SK-N-SH treated with all-trans-retinoic acid at 6 μM for 48 hours (cell line): Measurements from ENCODE around the gene DIP2A.

Source experiments
- ARNTL ChIP-seq: fragments of 450-650 bp; formaldehyde crosslinking; IDR thresholded peaks from 2 replicates; pipeline ENCODE4 v1.5.0; 2020; ENCODE audit warnings: low read depth, mild to moderate bottlenecking, moderate library complexity, borderline replicate concordance
- CSDC2 ChIP-seq: fragments of 250-450 bp; sonication (Bioruptor Pico); IDR thresholded peaks from 2 replicates; pipeline ENCODE4 v1.5.0; 2020; ENCODE audit warnings: mild to moderate bottlenecking, moderate library complexity
- GLIS3 ChIP-seq: fragments of 250-450 bp; sonication (Bioruptor Pico); IDR thresholded peaks from 2 replicates; pipeline ENCODE4 v1.5.0; 2020; ENCODE audit warnings: mild to moderate bottlenecking, moderate library complexity
- PPARA ChIP-seq: fragments of 250-450 bp; sonication (Bioruptor Pico); IDR thresholded peaks from 2 replicates; pipeline ENCODE4 v1.5.0; 2020; ENCODE audit warnings: mild to moderate bottlenecking, borderline replicate concordance
- SNAI2 ChIP-seq: fragments of 250-450 bp; sonication (Bioruptor Pico); IDR thresholded peaks from 2 replicates; pipeline ENCODE4 v1.5.0; 2020; ENCODE audit warnings: mild to moderate bottlenecking, moderate library complexity
- TCF4 ChIP-seq: fragments of 250-450 bp; sonication (Bioruptor Pico); IDR thresholded peaks from 2 replicates; pipeline ENCODE4 v1.8.0; 2021; ENCODE audit warnings: mild to moderate bottlenecking, moderate library complexity, borderline replicate concordance
- ZFP3 ChIP-seq: fragments of 250-450 bp; sonication (Bioruptor Pico); IDR thresholded peaks from 2 replicates; pipeline ENCODE4 v1.5.0; 2020; ENCODE audit warnings: mild to moderate bottlenecking, moderate library complexity
- ZFP30 ChIP-seq: fragments of 450-650 bp; formaldehyde crosslinking; IDR thresholded peaks from 2 replicates; pipeline ENCODE4 v1.5.0; 2022; ENCODE audit warnings: mild to moderate bottlenecking, moderate library complexity
- ZNF565 ChIP-seq: fragments of 450-650 bp; formaldehyde crosslinking; conservative IDR thresholded peaks from 2 replicates; pipeline ENCODE4 v1.5.0; 2020; ENCODE audit warnings: low read depth, mild to moderate bottlenecking, moderate library complexity
- ZNF8 ChIP-seq: fragments of 450-650 bp; formaldehyde crosslinking; IDR thresholded peaks from 2 replicates; pipeline ENCODE4 v1.5.0; 2020; ENCODE audit warnings: mild to moderate bottlenecking, moderate library complexity
- TF ChIP-seq, protein P1 (sequence below): fragments of 250-450 bp; sonication (Bioruptor Pico); IDR thresholded peaks from 2 replicates; pipeline ENCODE4 v1.8.0; 2020; ENCODE audit warnings: mild to moderate bottlenecking, moderate library complexity, borderline replicate concordance

DNA sequence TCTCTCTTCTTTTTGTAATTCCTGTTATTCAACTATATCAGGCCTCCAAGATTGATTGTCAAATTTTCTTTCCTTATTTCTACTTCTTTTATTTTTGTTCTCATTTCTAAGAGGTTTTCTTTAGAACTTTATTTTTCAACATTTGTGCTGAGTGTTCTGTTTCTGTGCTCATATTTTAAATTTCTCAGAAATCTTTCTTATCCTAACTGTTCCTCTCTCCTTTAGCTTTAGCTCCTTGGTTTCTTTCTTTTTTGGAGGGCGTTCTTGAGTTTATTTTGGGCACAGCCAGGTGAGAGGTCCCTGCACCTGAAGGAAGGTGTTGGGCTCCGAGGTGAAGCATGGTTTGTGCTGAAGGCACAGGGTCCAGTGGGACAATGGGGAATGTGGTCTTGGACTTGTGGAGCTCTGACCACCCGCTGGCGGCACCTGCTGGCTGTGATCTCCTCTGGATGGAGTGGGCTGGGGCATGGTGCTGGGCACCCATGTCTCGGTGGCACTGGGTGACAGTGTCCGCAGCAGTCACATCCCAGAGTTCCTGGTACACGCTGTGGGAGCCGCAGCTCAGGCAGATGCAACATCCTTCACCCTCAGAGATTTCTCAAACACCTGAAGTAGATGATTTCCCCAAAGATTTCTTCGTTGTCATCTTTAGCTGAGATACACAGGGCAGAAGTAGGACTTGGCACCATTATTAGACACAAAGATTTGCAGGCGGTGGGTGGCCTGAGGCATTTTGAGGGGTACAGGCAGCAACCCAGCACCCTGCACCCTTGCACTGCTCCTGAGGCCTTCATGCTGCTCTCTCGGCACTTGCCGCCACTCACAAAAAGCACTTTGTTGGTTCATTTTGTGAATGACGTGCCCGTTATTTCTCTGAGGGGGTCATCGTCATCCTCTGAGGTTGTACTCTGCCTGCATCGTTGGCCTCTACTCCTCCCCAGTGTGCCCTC is 38.2 kb upstream of the DIP2A start:
- TF ChIP-seq SNAI2 (CRISPR knock-in tag): no peak
- no peak for TF ChIP-seq ZNF565 (CRISPR knock-in tag)
- TF ChIP-seq, protein P1, sequence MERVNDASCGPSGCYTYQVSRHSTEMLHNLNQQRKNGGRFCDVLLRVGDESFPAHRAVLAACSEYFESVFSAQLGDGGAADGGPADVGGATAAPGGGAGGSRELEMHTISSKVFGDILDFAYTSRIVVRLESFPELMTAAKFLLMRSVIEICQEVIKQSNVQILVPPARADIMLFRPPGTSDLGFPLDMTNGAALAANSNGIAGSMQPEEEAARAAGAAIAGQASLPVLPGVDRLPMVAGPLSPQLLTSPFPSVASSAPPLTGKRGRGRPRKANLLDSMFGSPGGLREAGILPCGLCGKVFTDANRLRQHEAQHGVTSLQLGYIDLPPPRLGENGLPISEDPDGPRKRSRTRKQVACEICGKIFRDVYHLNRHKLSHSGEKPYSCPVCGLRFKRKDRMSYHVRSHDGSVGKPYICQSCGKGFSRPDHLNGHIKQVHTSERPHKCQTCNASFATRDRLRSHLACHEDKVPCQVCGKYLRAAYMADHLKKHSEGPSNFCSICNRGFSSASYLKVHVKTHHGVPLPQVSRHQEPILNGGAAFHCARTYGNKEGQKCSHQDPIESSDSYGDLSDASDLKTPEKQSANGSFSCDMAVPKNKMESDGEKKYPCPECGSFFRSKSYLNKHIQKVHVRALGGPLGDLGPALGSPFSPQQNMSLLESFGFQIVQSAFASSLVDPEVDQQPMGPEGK (CRISPR knock-in tag): no peak
- no peak for TF ChIP-seq ZFP3 (CRISPR knock-in tag)
- no peak for TF ChIP-seq ARNTL
- no peak for TF ChIP-seq CSDC2
- no peak for TF ChIP-seq GLIS3 (CRISPR knock-in tag)
- TF ChIP-seq TCF4 (CRISPR knock-in tag): no peak
- TF ChIP-seq ZNF8 (CRISPR knock-in tag): no peak
- TF ChIP-seq ZFP30: no peak
- TF ChIP-seq PPARA (CRISPR knock-in tag): no peak
